Spleen (tissue), 7 donors: ENCODE results near the gene SEPTIN11.

Experiments
- CTCF ChIP-seq, 11 experiments: fragments of 200-600 bp in 7 of 11; fragments of 450-650 bp in 4 of 11; sonication (generic) in 4 of 11; IDR thresholded peaks in 8 of 11; conservative IDR thresholded peaks in 3 of 11; 1 replicate in 7 of 11; 2 replicates in 4 of 11; pipeline versions ENCODE4 v1.4.0 to v1.8.0; 2016 to 2021; ENCODE audit warnings: antibody characterized with exemption in 11 of 11, inconsistent platforms in 4 of 11, mild to moderate bottlenecking in 1 of 11
- POLR2A ChIP-seq, 3 donors: fragments of 450-650 bp; IDR thresholded peaks; one replicate each; pipeline ENCODE4 v1.5.1; 2017; ENCODE audit warnings: antibody characterized with exemption in 3 of 3, mild to moderate bottlenecking in 1 of 3
- donor health status: DM: no; HTN: no; CAD: no; lungs with moderate emphysema.
- donor health status: DM: no; HTN: no; CAD: no.
- donor health status: DM: no; HTN: no; CAD: no.

GRCh38 chr4:76963131-76963750 is 13.7 kb downstream of the SEPTIN11 start:
- TF ChIP-seq CTCF (IDR thresholded peaks at IDR 0.05 in 8 of 11, conservative IDR thresholded peaks at IDR 0.05 in 3 of 11) (no peak), POLR2A (IDR thresholded peaks at IDR 0.05) (no peak)
